DMS 273 treated with DMSO at 0.1 percent for 48 hours (cell line): Measurements from ENCODE around the gene PTEN.
"Not testable (repeated sequence)": the region's sequence is repeated elsewhere in the genome, so short reads cannot be mapped to it uniquely, and the experiment has no call there.

Experiments
- DNase-seq: peaks from one replicate; lab custom pipeline; 2025; lab: John Stamatoyannopoulos, UW

Gene PTEN

GRCh38 chr10:87863053-87863943, at the start of gene PTEN, which contains the start of gene KLLN:
Gene PTEN (plus strand): TSS chr10:87863625. CDS start chr10:87864470, 845 bp downstream.
Gene KLLN (minus strand): TSS chr10:87863533. CDS start chr10:87862487, 1,046 bp downstream.
- DNase-seq, result peak; percentile 53

GRCh38 chr10:87816163-87816897, 47.1 kb upstream of the PTEN start:
- no peak for DNase-seq

GRCh38 chr10:87816898-87817608, 46.4 kb upstream of the PTEN start:
- no peak for DNase-seq

GRCh38 chr10:87817609-87818504, 45.6 kb upstream of the PTEN start, which contains the start of gene ATAD1:
Gene ATAD1 (minus strand): TSS chr10:87818226. CDS start chr10:87814599, 3,627 bp downstream.
- peak; percentile 61 for DNase-seq

GRCh38 chr10:87818505-87819288, 44.7 kb upstream of the PTEN start:
- DNase-seq, result no peak

- DNase-seq, result no peak
Observed at GRCh38 chr10:87819289-87819585, 44.2 kb upstream of the PTEN start.

GRCh38 chr10:87826653-87827052, 36.8 kb upstream of the PTEN start:
- no peak for DNase-seq

GRCh38 chr10:87827681-87828080, 35.7 kb upstream of the PTEN start:
- no peak for DNase-seq

GRCh38 chr10:87829051-87829450, 34.4 kb upstream of the PTEN start:
- not testable (repeated sequence) for DNase-seq

GRCh38 chr10:87829986-87830729, 33.3 kb upstream of the PTEN start:
- no peak for DNase-seq

GRCh38 chr10:87836098-87836497, 27.3 kb upstream of the PTEN start:
- no peak for DNase-seq

- DNase-seq, result no peak
Observed at GRCh38 chr10:87837445-87837844, 26.0 kb upstream of the PTEN start.

GRCh38 chr10:87838650-87839049, 24.8 kb upstream of the PTEN start:
- DNase-seq, result no peak

GRCh38 chr10:87841186-87841585, 22.2 kb upstream of the PTEN start:
- DNase-seq, result no peak

- no peak for DNase-seq
Observed at GRCh38 chr10:87842220-87842641, 21.2 kb upstream of the PTEN start.

- no peak for DNase-seq
Observed at GRCh38 chr10:87842776-87843497, 20.5 kb upstream of the PTEN start.

- DNase-seq, result no peak
Observed at GRCh38 chr10:87843714-87844113, 19.7 kb upstream of the PTEN start.

GRCh38 chr10:87844837-87845623, 18.4 kb upstream of the PTEN start:
- no peak for DNase-seq
